Ovary (tissue), 1 donor: ENCODE measurements around the gene CEACAM16.

Experiments used
- EP300 ChIP-seq: sonication (generic); formaldehyde crosslinking; IDR thresholded peaks from one replicate; pipeline ENCODE4 v1.6.1; 2017; ENCODE audit warnings: antibody characterized with exemption
- POLR2A ChIP-seq: fragments of 450-650 bp; IDR thresholded peaks from one replicate; pipeline ENCODE4 v1.6.1; 2017; ENCODE audit warnings: antibody characterized with exemption, mild to moderate bottlenecking, moderate library complexity

- TF ChIP-seq EP300 (no peak), POLR2A (no peak)
Measured at GRCh38 chr19:44741258-44741731, 42.3 kb downstream of the CEACAM16 start.
